DMS153 treated with DMSO at 0.1 percent for 48 hours (cell line): Measurements from ENCODE around the gene NABP1.

Experiments used
- DNase-seq: peaks from one replicate; lab custom pipeline; 2025; ENCODE audit not compliant: unreplicated experiment; lab: John Stamatoyannopoulos, UW

The NABP1 gene

DNA sequence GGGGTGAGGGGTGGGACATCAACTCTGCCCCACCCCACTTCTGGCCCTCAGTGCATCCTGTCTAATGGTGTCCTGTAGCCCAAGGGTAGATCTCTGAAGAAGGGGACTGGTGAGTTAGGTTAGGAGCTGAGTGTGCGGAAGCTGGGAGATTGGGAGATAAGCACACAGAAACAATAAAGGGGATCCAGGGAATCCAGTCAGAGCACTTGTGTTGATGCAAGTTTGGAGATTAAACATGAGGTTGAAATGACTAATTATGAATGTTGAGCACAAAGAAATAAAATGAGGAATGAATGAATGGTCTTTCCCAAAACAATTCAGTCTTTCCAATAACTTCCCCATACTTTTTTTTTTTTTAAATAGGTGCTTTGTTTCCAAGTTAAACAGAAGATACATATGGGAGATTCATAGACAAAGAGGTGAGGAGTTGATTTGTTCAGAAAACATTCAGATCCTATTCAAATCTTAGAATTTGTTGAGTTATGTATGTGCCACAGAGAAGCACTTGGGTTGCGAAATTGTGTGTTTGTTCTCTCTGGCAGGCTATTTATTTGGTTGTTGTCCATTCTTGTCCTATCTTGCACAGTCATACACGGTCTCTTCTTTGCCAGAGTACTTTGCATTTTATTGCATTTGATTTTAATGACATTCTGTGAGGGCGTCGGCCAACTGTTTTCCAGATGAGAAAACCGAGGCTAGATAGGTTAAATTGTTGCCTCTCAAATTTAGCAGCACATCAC, 31.6 kb upstream of the NABP1 start:
- DNase-seq, result no peak

DNA sequence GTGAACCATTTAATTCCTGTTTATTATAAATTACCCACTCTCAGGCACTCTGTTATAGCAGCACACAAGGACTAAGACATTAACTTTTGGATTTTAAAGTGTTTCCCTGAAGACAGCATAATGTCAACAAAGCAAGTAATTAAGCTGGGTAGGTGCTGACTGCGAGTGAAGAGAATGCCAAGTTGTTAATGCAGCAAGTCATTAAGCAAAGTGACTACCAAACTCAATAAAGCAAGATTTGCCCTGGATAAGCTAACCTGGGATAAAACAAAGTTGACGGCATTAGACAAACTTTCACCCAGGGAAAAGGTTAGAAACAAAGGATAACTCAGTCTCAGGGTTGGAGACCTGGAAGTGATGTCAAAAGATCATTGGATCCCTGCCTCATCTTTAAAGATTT, 28.4 kb upstream of the NABP1 start:
- DNase-seq, result no peak

DNA sequence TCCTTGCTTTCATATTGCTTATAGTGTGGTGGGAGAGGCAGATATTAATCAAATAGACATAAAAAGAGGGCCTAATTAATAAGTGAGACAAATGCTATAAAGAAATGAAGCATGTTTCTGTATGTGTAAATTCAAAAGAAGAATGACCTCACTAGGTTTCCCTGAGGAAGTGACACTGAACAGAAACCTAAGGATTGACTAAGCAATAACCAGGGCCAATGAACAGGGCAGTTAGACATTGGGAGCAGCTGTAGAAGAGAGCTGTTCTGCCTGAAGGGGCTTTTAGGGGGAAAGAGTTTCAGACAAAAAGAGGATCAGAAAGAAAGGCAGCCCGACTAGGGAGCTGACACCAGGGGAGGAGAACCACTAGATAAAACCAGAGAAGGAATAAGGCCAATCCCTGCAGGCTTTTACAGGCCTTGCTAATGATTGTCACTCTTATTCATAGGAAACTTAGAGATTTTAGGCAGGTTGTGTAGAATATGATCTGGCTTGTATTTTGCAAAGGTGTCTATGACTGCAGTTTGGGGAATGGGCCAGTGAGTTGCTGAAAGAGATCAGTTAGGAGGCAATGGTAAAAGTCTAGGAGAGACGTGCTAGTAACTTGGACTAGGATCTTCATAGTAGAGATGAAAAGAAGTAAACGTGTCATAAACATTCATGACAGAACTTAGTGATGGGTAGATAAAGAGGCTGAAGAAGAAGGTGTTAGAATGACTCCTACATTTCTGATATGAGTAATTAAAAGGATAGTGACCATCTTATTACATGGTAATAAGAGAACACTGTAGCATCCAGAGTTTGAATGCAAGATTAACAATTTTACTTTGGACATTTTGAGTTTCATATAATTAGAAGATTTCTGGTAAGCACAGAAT, 26.8 kb upstream of the NABP1 start:
- no peak for DNase-seq

- DNase-seq, result no peak
Measured at GRCh38 chr2:191653667-191654391, 24.1 kb upstream of the NABP1 start.

GRCh38 chr2:191656391-191656790, 21.5 kb upstream of the NABP1 start:
- DNase-seq, result no peak

- no peak for DNase-seq
Measured at GRCh38 chr2:191656792-191657191, 21.1 kb upstream of the NABP1 start.

GRCh38 chr2:191657977-191658376, 20.0 kb upstream of the NABP1 start:
- no peak for DNase-seq

DNA sequence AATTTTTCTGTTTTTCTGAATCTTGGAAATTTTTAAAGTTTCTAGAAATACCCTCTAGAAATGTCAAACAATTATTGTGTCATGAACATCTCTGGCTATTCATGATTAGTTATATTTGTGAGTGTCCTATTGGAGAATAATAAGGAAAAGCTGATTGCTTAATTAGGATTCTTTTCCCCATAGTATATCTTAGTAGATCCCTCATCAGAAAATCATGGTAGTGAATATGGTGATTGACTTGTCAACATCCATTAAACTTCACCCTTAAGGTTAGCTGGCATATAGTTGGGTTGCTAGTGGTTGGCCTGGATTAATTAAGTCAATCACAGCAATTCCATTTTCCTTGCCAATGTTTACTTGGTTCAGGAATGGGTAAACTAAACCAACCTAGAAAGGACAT, 18.7 kb upstream of the NABP1 start:
- DNase-seq, result no peak

- no peak for DNase-seq
Measured at GRCh38 chr2:191660575-191660974, 17.4 kb upstream of the NABP1 start.

- DNase-seq, result no peak
Measured at GRCh38 chr2:191661097-191661924, 16.6 kb upstream of the NABP1 start.

- no peak for DNase-seq
Measured at GRCh38 chr2:191664823-191665677, 12.9 kb upstream of the NABP1 start.

GRCh38 chr2:191666226-191666625, 11.7 kb upstream of the NABP1 start:
- DNase-seq, result no peak

GRCh38 chr2:191666732-191667131, 11.2 kb upstream of the NABP1 start:
- no peak for DNase-seq

DNA sequence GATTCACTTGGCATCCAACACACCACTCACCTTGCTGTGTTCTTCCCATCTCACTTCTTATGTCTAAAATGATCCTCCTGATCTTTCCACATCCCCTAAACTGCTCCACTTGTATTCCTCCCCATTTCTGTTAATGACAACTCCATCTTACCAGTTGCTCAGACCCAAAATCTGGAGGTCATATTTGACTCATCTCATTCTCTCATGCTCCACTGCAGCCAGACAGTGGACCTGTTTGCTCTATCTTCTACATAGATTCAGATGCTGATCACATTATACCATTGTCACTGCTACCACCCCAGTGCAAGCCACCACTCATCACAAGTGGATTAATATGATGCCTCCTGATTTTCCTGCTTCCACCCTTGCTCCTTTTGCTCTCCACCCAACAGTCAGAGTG, 7.9 kb upstream of the NABP1 start:
- no peak for DNase-seq

- no peak for DNase-seq
Measured at GRCh38 chr2:191670787-191671186, 7.1 kb upstream of the NABP1 start.

- DNase-seq, result no peak
Measured at GRCh38 chr2:191675807-191676721, 1.9 kb upstream of the NABP1 start.

- no peak for DNase-seq
Measured at GRCh38 chr2:191676790-191677645, 918 bp upstream of the NABP1 start.
